Gastrocnemius medialis (tissue), 4 donors: Measurements from ENCODE around the gene ZNF239.

Experiments
- CTCF ChIP-seq, 5 experiments: fragments of 450-650 bp in 3 of 5; fragments of 200-600 bp in 2 of 5; sonication (generic) in 2 of 5; IDR thresholded peaks in 4 of 5; conservative IDR thresholded peaks in 1 of 5; 1 replicate in 4 of 5; 2 replicates in 1 of 5; pipeline ENCODE4 v1.5.1; 2016 to 2019; ENCODE audit warnings: antibody characterized with exemption in 5 of 5, mild to moderate bottlenecking in 3 of 5, moderate library complexity in 3 of 5
- POLR2A ChIP-seq, 2 donors: fragments of 450-650 bp; IDR thresholded peaks; one replicate each; pipeline ENCODE4 v1.6.1; 2017; ENCODE audit warnings: antibody characterized with exemption in 2 of 2, mild to moderate bottlenecking in 2 of 2, moderate library complexity in 2 of 2

- TF ChIP-seq CTCF (IDR thresholded peaks at IDR 0.05 in 4 of 5, conservative IDR thresholded peaks at IDR 0.05 in 1 of 5) (no peak), POLR2A (IDR thresholded peaks at IDR 0.05) (no peak)
Measured at GRCh38 chr10:43585981-43586729, 11.7 kb upstream of the ZNF239 start.
